ENCODE measurements around the gene RTP3. TPM values are rescaled to one million over a fixed set of nuclear protein-coding genes. Genes with fewer than 3 reads are reported as not detected.

The RTP3 gene
- total RNA-seq, 1 experiment from 2014 or later = not detected

- H3K79me2 ChIP-seq (ENCODE audit: insufficient read depth, low read length) = no peaks in the 10 kb centered on the region
- intact Hi-C loops (cut with micrococcal nuclease) = no loop called here
- no peak overlapping the region for H2AFZ ChIP-seq (ENCODE audit: low read depth, low read length, poor library complexity, severe bottlenecking)
- no TSS peak for BruUV-seq (replicated peaks)
- H4K20me1 ChIP-seq (ENCODE audit: insufficient read depth) = no peaks in the 10 kb centered on the region
- TF ChIP-seq POLR2A (IDR thresholded peaks at IDR 0.05; ENCODE audit: borderline replicate concordance, extremely low read depth, insufficient read depth, insufficient read length) (no peak), MAX (IDR thresholded peaks at IDR 0.05) (no peak), YY1 (IDR thresholded peaks at IDR 0.05; ENCODE audit: extremely low read depth, insufficient replicate concordance, low read depth, low read length) (no peak), ELF1 (IDR thresholded peaks at IDR 0.05; ENCODE audit: borderline replicate concordance, low read depth) (no peak), SIN3A (IDR thresholded peaks at IDR 0.05; ENCODE audit: low read depth) (no peak), EZH2phosphoT487 (IDR thresholded peaks at IDR 0.05; ENCODE audit: borderline replicate concordance) (no peak), ZFX (IDR thresholded peaks at IDR 0.05) (no peak), ATF3 (IDR thresholded peaks at IDR 0.05) (no peak), RAD21 (IDR thresholded peaks at IDR 0.05; ENCODE audit: low read depth) (no peak), ZBTB33 (IDR thresholded peaks at IDR 0.05; ENCODE audit: extremely low read depth, insufficient replicate concordance, low read length) (no peak), SP1 (IDR thresholded peaks at IDR 0.05; ENCODE audit: low read depth) (no peak), TCF7L2 (IDR thresholded peaks at IDR 0.05; ENCODE audit: borderline replicate concordance, extremely low read depth, insufficient read depth, insufficient read length) (no peak), SRF (IDR thresholded peaks at IDR 0.05; ENCODE audit: low read depth) (no peak), FOSL1 (IDR thresholded peaks at IDR 0.05; ENCODE audit: low read depth) (no peak)
- H3K27me3 ChIP-seq (ENCODE audit: insufficient read depth, low read length) = peaks cover 16% of the 10 kb centered on the region
- ChIA-PET CTCF (interaction anchor here (2.0 to 2.3 kb wide), 2 partner anchors 13 to 95 kb away, joined by 9 to 11 read pairs; no protein-coding TSS in a partner anchor), POLR2A (no interaction called here), RAD21 (ENCODE audit: low non-redundant PET in 1 of 2, low total read pairs in 2 of 2, uncharacterized antibody in 2 of 2, unreplicated experiment in 2 of 2) (no interaction called here)
- H3K9ac ChIP-seq (ENCODE audit: low read length) = no peak overlapping the region
- DNase-seq (ENCODE audit: low read depth, low spot score) (no peak), ATAC-seq (no peak; the same call in 1 of the 2 replicates)
- H3K4me2 ChIP-seq (ENCODE audit: low read length) = no peak overlapping the region
- H3K27ac ChIP-seq (ENCODE audit: low read depth, low read length) = no peak overlapping the region
- no peaks in the 10 kb centered on the region; a peak in 1 of 4 replicates for H3K4me1 ChIP-seq (ENCODE audit: control insufficient read depth in 1 of 2, insufficient read depth in 2 of 2, low read length in 2 of 2)
- no peaks in the 10 kb centered on the region for H3K9me2 ChIP-seq (ENCODE audit: insufficient read depth)
- H3K36me3 ChIP-seq (ENCODE audit: control insufficient read depth in 1 of 2, insufficient read depth in 2 of 2, low read length in 2 of 2) = no peaks in the 10 kb centered on the region
- no peaks in the 10 kb centered on the region for H3K9me3 ChIP-seq (ENCODE audit: control insufficient read depth in 1 of 2, insufficient read depth in 1 of 2, low read depth in 1 of 2, low read length in 2 of 2)
- no peak overlapping the region for H3K4me3 ChIP-seq (replicated peaks in 1 of 2; ENCODE audit: low read depth in 1 of 2, low read length in 2 of 2)
These were observed 34.5 kb upstream of the RTP3 start for GRCh38 chr3:46463120-46463867.
